ENCODE measurements around the gene S100A1. TPM values are rescaled to one million over a fixed set of nuclear protein-coding genes. Genes with fewer than 3 reads are reported as not detected.

Gene S100A1
- total and polyA plus RNA-seq, 10 of the 15 experiments (the other 5 are each of a cell fraction or from before 2014, with no cell fraction given), result 0.13 to 0.29 TPM; not detected in 8

DNA sequence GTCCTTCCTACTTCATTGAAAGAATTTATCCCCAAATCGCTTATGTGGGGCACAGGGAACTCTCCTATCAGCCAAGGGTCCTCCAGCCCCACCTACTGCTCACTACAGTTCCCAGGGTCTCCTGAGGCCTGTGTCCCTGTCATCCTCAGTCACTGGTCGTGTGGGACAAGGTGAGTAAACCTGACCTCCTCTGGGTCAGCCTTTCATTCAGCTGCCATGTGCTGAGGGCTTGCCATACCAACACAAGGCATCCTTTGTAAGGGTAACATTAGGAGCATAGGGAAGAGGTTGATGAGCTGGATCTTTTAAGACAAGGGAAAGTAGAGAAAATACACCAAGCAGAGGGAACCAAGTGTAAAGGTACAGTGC lies 19.1 kb downstream of the S100A1 start (continued):
- TF ChIP-seq, protein P1, sequence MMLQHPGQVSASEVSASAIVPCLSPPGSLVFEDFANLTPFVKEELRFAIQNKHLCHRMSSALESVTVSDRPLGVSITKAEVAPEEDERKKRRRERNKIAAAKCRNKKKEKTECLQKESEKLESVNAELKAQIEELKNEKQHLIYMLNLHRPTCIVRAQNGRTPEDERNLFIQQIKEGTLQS (IDR thresholded peaks at IDR 0.05; ENCODE audit: borderline replicate concordance, extremely low read depth, low read depth, low read length), result no peak
- TF ChIP-seq SMAD5 (IDR thresholded peaks at IDR 0.05; ENCODE audit: low read depth) (peak; percentile 13; the same call in 1 of the 2 replicates), ZNF207 (IDR thresholded peaks at IDR 0.05; ENCODE audit: borderline replicate concordance) (no peak), STAT1 (conservative IDR thresholded peaks at IDR 0.05) (no peak), KLF5 (IDR thresholded peaks at IDR 0.05; ENCODE audit: partially characterized antibody) (no peak), PML (IDR thresholded peaks at IDR 0.05; ENCODE audit: low read length) (peak; percentile 55; the same call in 1 of the 2 replicates), IKZF2 (IDR thresholded peaks at IDR 0.05) (no peak)
- TF ChIP-seq, protein P2, sequence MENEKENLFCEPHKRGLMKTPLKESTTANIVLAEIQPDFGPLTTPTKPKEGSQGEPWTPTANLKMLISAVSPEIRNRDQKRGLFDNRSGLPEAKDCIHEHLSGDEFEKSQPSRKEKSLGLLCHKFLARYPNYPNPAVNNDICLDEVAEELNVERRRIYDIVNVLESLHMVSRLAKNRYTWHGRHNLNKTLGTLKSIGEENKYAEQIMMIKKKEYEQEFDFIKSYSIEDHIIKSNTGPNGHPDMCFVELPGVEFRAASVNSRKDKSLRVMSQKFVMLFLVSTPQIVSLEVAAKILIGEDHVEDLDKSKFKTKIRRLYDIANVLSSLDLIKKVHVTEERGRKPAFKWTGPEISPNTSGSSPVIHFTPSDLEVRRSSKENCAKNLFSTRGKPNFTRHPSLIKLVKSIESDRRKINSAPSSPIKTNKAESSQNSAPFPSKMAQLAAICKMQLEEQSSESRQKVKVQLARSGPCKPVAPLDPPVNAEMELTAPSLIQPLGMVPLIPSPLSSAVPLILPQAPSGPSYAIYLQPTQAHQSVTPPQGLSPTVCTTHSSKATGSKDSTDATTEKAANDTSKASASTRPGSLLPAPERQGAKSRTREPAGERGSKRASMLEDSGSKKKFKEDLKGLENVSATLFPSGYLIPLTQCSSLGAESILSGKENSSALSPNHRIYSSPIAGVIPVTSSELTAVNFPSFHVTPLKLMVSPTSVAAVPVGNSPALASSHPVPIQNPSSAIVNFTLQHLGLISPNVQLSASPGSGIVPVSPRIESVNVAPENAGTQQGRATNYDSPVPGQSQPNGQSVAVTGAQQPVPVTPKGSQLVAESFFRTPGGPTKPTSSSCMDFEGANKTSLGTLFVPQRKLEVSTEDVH (IDR thresholded peaks at IDR 0.05; ENCODE audit: low read depth, partially characterized antibody), result no peak
- TF ChIP-seq, protein P3, sequence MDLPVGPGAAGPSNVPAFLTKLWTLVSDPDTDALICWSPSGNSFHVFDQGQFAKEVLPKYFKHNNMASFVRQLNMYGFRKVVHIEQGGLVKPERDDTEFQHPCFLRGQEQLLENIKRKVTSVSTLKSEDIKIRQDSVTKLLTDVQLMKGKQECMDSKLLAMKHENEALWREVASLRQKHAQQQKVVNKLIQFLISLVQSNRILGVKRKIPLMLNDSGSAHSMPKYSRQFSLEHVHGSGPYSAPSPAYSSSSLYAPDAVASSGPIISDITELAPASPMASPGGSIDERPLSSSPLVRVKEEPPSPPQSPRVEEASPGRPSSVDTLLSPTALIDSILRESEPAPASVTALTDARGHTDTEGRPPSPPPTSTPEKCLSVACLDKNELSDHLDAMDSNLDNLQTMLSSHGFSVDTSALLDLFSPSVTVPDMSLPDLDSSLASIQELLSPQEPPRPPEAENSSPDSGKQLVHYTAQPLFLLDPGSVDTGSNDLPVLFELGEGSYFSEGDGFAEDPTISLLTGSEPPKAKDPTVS (IDR thresholded peaks at IDR 0.05; ENCODE audit: low read depth, low read length), result no peak
